ENCODE data around the gene LMBR1L. TPM values are rescaled to one million over a fixed set of nuclear protein-coding genes. Genes with fewer than 3 reads are reported as not detected.
A peak's percentile ranks its signal among the peaks of the same experiment; 100 is the strongest.

LMBR1L gene
- total and polyA plus RNA-seq, 2 of the 13 experiments (the other 11 are each of a cell fraction or from before 2014, with no cell fraction given): 12.2 to 65.9 TPM

DNA sequence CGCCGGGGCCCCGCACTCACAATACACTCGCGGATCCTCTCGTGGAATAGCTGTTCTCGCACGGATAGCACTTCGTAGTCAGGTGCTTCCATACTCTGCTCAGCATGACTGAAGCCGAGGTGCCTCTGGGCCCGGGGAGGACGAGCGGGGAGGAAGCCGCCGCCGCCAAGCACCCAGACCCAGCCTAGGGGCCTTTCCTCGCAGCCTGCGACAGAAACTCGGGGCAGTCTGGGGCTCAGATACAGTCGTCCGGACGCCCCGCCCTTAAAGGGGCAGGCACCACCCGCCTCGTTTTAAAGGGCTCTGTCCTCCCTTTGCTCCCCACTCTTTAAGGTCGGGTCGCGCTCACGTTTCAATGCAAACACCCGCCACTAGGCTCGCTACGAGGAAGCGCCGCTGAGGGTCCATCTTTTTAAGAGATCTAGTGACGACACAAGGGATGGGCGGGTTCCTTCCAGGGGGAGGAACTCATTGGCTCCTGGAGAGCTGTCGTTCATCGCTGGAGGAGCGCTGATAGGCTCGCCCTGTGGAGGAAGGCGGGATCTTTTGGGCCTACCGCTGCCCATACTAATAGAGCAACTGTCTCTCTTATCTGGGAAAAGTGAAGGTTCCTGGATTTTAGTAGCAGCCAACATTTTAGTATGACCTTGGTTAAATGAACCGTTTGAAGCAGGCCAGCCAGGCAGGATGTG lies at the start of gene LMBR1L (continued):
- TF ChIP-seq, protein P1, sequence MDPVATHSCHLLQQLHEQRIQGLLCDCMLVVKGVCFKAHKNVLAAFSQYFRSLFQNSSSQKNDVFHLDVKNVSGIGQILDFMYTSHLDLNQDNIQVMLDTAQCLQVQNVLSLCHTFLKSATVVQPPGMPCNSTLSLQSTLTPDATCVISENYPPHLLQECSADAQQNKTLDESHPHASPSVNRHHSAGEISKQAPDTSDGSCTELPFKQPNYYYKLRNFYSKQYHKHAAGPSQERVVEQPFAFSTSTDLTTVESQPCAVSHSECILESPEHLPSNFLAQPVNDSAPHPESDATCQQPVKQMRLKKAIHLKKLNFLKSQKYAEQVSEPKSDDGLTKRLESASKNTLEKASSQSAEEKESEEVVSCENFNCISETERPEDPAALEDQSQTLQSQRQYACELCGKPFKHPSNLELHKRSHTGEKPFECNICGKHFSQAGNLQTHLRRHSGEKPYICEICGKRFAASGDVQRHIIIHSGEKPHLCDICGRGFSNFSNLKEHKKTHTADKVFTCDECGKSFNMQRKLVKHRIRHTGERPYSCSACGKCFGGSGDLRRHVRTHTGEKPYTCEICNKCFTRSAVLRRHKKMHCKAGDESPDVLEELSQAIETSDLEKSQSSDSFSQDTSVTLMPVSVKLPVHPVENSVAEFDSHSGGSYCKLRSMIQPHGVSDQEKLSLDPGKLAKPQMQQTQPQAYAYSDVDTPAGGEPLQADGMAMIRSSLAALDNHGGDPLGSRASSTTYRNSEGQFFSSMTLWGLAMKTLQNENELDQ (CRISPR knock-in tag; IDR thresholded peaks at IDR 0.05; ENCODE audit: borderline replicate concordance): no peak
- TF ChIP-seq PRPF4 (IDR thresholded peaks at IDR 0.05; ENCODE audit: low read depth, low read length, poor library complexity, severe bottlenecking) (no peak), ZNF460 (CRISPR knock-in tag; IDR thresholded peaks at IDR 0.05; ENCODE audit: borderline replicate concordance) (no peak), ZNF720 (CRISPR knock-in tag; IDR thresholded peaks at IDR 0.05) (no peak), FOXO1 (CRISPR knock-in tag; IDR thresholded peaks at IDR 0.05) (no peak), TRIM24 (CRISPR knock-in tag; IDR thresholded peaks at IDR 0.05) (no peak), ZSCAN30 (CRISPR knock-in tag; IDR thresholded peaks at IDR 0.05) (no peak), PCBP2 (optimal IDR thresholded peaks at IDR 0.05; ENCODE audit: low read depth, low read length, poor library complexity, severe bottlenecking) (no peak), NFRKB (IDR thresholded peaks at IDR 0.05) (no peak), ZNF136 (CRISPR knock-in tag; IDR thresholded peaks at IDR 0.05; ENCODE audit: low read depth) (no peak), ZNF564 (CRISPR knock-in tag; IDR thresholded peaks at IDR 0.05) (no peak), ZNF746 (CRISPR knock-in tag; IDR thresholded peaks at IDR 0.05) (no peak), SNAI1 (CRISPR knock-in tag; IDR thresholded peaks at IDR 0.05; ENCODE audit: borderline replicate concordance) (no peak), SIX1 (CRISPR knock-in tag; IDR thresholded peaks at IDR 0.05; ENCODE audit: borderline replicate concordance) (peak; percentile 48; the same call in 1 of the 2 replicates), HOXA3 (CRISPR knock-in tag; IDR thresholded peaks at IDR 0.05) (peak; percentile 79), ZNF441 (CRISPR knock-in tag; IDR thresholded peaks at IDR 0.05; ENCODE audit: borderline replicate concordance) (peak; percentile 78), MTF2 (CRISPR knock-in tag; IDR thresholded peaks at IDR 0.05; ENCODE audit: borderline replicate concordance) (no peak)
- TF ChIP-seq, protein P2, sequence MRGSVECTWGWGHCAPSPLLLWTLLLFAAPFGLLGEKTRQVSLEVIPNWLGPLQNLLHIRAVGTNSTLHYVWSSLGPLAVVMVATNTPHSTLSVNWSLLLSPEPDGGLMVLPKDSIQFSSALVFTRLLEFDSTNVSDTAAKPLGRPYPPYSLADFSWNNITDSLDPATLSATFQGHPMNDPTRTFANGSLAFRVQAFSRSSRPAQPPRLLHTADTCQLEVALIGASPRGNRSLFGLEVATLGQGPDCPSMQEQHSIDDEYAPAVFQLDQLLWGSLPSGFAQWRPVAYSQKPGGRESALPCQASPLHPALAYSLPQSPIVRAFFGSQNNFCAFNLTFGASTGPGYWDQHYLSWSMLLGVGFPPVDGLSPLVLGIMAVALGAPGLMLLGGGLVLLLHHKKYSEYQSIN (CRISPR knock-in tag; IDR thresholded peaks at IDR 0.05; ENCODE audit: borderline replicate concordance): no peak
- TF ChIP-seq, protein P3, sequence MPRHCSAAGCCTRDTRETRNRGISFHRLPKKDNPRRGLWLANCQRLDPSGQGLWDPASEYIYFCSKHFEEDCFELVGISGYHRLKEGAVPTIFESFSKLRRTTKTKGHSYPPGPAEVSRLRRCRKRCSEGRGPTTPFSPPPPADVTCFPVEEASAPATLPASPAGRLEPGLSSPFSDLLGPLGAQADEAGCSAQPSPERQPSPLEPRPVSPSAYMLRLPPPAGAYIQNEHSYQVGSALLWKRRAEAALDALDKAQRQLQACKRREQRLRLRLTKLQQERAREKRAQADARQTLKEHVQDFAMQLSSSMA (CRISPR knock-in tag; IDR thresholded peaks at IDR 0.05): no peak
- TF ChIP-seq, protein P4, sequence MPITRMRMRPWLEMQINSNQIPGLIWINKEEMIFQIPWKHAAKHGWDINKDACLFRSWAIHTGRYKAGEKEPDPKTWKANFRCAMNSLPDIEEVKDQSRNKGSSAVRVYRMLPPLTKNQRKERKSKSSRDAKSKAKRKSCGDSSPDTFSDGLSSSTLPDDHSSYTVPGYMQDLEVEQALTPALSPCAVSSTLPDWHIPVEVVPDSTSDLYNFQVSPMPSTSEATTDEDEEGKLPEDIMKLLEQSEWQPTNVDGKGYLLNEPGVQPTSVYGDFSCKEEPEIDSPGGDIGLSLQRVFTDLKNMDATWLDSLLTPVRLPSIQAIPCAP (CRISPR knock-in tag; IDR thresholded peaks at IDR 0.05; ENCODE audit: low read depth): no peak
- TF ChIP-seq, protein P5, sequence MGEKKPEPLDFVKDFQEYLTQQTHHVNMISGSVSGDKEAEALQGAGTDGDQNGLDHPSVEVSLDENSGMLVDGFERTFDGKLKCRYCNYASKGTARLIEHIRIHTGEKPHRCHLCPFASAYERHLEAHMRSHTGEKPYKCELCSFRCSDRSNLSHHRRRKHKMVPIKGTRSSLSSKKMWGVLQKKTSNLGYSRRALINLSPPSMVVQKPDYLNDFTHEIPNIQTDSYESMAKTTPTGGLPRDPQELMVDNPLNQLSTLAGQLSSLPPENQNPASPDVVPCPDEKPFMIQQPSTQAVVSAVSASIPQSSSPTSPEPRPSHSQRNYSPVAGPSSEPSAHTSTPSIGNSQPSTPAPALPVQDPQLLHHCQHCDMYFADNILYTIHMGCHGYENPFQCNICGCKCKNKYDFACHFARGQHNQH (CRISPR knock-in tag; IDR thresholded peaks at IDR 0.05): 0 out of 2 replicates have a peak, but pooled peaks have one; percentile 19
